ENCODE results near the gene RAP2B. TPM values are rescaled to one million over a fixed set of nuclear protein-coding genes. Genes with fewer than 3 reads are reported as not detected.

RAP2B gene
- total RNA-seq, 1 donor: 20.3 TPM

DNA sequence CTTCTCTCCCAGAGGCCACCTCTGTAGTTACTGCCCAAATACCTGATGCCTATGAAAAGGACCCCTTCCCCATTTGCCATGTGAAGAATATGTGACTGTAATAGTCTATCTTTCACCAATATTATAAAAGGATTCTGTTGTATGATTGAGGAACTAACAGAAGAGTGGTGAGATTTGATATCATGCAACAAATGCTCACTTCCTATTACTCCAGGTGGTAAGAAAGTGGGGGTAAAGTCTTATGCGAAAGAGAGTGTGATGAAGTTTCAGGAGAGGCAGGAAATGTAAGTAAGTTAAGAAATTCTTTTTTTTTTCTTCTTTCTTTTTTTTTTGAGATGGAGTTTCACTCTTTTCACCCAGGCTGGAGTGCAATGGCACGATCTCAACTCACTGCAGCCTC, 24.4 kb upstream of the RAP2B start:
- no peak for DNase-seq (ENCODE audit: insufficient read length, low spot score, missing footprints)
- H3K4me2 ChIP-seq (ENCODE audit: insufficient read depth, low read length): no peak overlapping the region
- H3K4me1 ChIP-seq (ENCODE audit: insufficient read depth, low read length): peaks cover 22% of the 10 kb centered on the region
- H4K20me1 ChIP-seq (ENCODE audit: insufficient read depth, low read length): no peaks in the 10 kb centered on the region
- TF ChIP-seq, protein P1, sequence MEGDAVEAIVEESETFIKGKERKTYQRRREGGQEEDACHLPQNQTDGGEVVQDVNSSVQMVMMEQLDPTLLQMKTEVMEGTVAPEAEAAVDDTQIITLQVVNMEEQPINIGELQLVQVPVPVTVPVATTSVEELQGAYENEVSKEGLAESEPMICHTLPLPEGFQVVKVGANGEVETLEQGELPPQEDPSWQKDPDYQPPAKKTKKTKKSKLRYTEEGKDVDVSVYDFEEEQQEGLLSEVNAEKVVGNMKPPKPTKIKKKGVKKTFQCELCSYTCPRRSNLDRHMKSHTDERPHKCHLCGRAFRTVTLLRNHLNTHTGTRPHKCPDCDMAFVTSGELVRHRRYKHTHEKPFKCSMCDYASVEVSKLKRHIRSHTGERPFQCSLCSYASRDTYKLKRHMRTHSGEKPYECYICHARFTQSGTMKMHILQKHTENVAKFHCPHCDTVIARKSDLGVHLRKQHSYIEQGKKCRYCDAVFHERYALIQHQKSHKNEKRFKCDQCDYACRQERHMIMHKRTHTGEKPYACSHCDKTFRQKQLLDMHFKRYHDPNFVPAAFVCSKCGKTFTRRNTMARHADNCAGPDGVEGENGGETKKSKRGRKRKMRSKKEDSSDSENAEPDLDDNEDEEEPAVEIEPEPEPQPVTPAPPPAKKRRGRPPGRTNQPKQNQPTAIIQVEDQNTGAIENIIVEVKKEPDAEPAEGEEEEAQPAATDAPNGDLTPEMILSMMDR (IDR thresholded peaks at IDR 0.05; ENCODE audit: extremely low read depth, low read depth, low read length): no peak
- no peaks in the 10 kb centered on the region for H3K9me3 ChIP-seq (ENCODE audit: low read depth, low read length)
- H3K27me3 ChIP-seq (ENCODE audit: insufficient read depth, low read length): no peaks in the 10 kb centered on the region
- H3K4me3 ChIP-seq (ENCODE audit: insufficient read depth, low read length): no peak overlapping the region
- H3K36me3 ChIP-seq (ENCODE audit: insufficient read depth, low read length): no peaks in the 10 kb centered on the region
- no peak overlapping the region for H3K27ac ChIP-seq (ENCODE audit: low read depth, low read length)
- no peaks in the 10 kb centered on the region for H3K79me2 ChIP-seq (ENCODE audit: insufficient read depth, low read length)
- no peak overlapping the region for H2AFZ ChIP-seq (ENCODE audit: low read length)

DNA sequence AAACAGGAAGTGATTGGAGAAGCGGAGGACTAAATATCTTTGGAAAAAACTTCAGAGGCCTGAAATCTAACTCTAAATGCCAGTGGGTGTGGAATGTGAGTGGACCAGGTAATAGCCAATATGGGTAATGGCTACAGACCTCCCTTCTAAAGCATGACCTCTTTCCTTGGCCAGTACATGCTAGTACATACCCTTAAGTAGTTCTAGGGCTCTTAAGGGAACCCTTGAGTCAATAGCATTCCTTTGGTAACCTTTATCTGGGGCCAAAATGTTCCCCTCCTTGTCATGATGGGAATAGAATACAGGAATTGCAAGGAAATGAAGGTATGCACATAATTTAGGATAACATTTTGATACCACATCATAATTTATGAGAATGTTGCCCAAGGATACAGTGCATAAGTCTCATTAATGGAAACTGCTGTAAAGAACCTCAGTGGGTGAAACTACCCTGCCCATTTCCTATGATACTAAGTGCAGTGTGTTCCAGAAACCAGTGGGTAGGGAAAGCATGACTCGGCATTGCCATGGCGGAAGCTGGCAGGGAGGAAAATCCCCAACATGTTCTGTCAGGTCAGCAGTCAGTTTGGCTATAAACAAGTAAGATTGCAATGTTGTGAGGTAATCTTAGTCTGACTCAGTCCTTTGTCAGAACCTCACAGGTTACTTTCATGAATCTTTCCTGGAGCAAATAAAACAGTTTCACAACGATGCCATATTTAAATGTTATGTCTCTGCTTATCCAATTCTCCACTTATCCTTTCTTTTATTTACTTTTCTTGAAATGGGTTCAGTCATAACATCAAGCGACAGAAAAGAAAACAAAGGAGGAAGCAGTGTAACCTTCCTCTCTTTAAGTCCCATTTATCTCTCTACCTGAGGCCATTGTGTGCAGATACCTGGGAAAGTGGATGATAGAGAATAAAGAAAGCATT, 23.5 kb upstream of the RAP2B start:
- Histone ChIP-seq H3K4me3 (ENCODE audit: insufficient read depth, low read length) (no peak overlapping the region), H3K36me3 (ENCODE audit: insufficient read depth, low read length) (no peaks in the 10 kb centered on the region), H2AFZ (ENCODE audit: low read length) (peak overlapping the region; percentile 4), H3K4me2 (ENCODE audit: insufficient read depth, low read length) (peak overlapping the region; percentile 12), H3K79me2 (ENCODE audit: insufficient read depth, low read length) (no peaks in the 10 kb centered on the region), H3K4me1 (ENCODE audit: insufficient read depth, low read length) (peaks cover 22% of the 10 kb centered on the region), H4K20me1 (ENCODE audit: insufficient read depth, low read length) (no peaks in the 10 kb centered on the region), H3K27me3 (ENCODE audit: insufficient read depth, low read length) (no peaks in the 10 kb centered on the region), H3K9me3 (ENCODE audit: low read depth, low read length) (no peaks in the 10 kb centered on the region), H3K27ac (ENCODE audit: low read depth, low read length) (peak overlapping the region; percentile 76)
- peak; percentile 80 for DNase-seq (ENCODE audit: insufficient read length, low spot score, missing footprints)
- TF ChIP-seq, protein P1 (IDR thresholded peaks at IDR 0.05; ENCODE audit: extremely low read depth, low read depth, low read length): no peak

DNA sequence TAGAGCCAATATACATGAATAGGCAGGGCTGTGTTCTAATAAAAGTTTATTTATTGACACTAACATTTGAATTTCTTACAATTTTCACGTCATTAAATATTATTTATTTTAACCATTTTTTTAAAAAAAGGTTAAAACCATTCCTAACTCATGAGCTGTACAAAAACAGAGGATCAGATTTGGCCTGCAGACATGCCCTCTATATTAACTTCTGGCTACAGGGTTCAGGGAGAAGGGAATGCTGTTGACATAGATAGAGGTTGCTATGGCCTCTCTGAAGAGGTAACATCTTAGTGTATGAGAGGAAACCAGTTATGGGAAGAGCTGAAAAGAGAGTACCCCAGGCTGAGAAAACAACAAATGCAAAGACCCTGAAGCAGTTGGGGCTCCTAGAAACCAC, 19.1 kb upstream of the RAP2B start:
- DNase-seq (ENCODE audit: insufficient read length, low spot score, missing footprints): no peak

DNA sequence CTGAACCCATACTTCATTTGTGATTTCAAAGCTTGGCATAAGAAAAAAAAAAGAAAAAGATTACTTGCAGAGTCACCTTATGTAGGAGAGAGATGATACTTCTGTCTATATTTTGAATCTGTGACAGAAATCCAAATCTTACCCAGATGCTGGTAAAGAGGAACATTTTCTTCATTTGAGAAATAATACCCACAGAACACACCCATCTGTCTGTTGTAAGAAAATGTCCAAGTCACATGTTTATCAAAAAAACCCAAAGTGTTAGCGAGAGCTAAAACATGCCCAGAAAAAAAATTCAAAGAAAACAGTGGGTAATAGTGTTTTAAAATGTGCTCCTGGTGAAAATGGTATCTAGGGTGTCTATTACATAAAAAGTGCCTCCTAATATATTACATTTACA, 18.0 kb upstream of the RAP2B start:
- Histone ChIP-seq H3K4me1 (ENCODE audit: insufficient read depth, low read length) (peaks cover 29% of the 10 kb centered on the region), H3K36me3 (ENCODE audit: insufficient read depth, low read length) (no peaks in the 10 kb centered on the region), H3K9me3 (ENCODE audit: low read depth, low read length) (no peaks in the 10 kb centered on the region), H3K27me3 (ENCODE audit: insufficient read depth, low read length) (no peaks in the 10 kb centered on the region), H3K27ac (ENCODE audit: low read depth, low read length) (peak overlapping the region; percentile 42), H3K4me3 (ENCODE audit: insufficient read depth, low read length) (no peak overlapping the region), H4K20me1 (ENCODE audit: insufficient read depth, low read length) (no peaks in the 10 kb centered on the region), H3K79me2 (ENCODE audit: insufficient read depth, low read length) (no peaks in the 10 kb centered on the region), H2AFZ (ENCODE audit: low read length) (peak overlapping the region; percentile 0), H3K4me2 (ENCODE audit: insufficient read depth, low read length) (peak overlapping the region; percentile 3)
- no peak for DNase-seq (ENCODE audit: insufficient read length, low spot score, missing footprints)
- TF ChIP-seq, protein P1 (IDR thresholded peaks at IDR 0.05; ENCODE audit: extremely low read depth, low read depth, low read length): no peak

More for the DNA sequence above, 19.1 kb upstream of the RAP2B start:
- Histone ChIP-seq H4K20me1 (ENCODE audit: insufficient read depth, low read length) (no peaks in the 10 kb centered on the region), H3K4me3 (ENCODE audit: insufficient read depth, low read length) (no peak overlapping the region), H3K9me3 (ENCODE audit: low read depth, low read length) (no peaks in the 10 kb centered on the region), H3K36me3 (ENCODE audit: insufficient read depth, low read length) (no peaks in the 10 kb centered on the region), H3K27ac (ENCODE audit: low read depth, low read length) (no peak overlapping the region), H2AFZ (ENCODE audit: low read length) (no peak overlapping the region), H3K27me3 (ENCODE audit: insufficient read depth, low read length) (no peaks in the 10 kb centered on the region), H3K4me1 (ENCODE audit: insufficient read depth, low read length) (peaks cover 39% of the 10 kb centered on the region), H3K79me2 (ENCODE audit: insufficient read depth, low read length) (no peaks in the 10 kb centered on the region), H3K4me2 (ENCODE audit: insufficient read depth, low read length) (no peak overlapping the region)
- TF ChIP-seq, protein P1 (IDR thresholded peaks at IDR 0.05; ENCODE audit: extremely low read depth, low read depth, low read length): no peak

Measured in osteoblast (primary cell).